HG03354 (cell line): Measurements from ENCODE around the gene CCNJL.
A peak's percentile ranks its signal among the peaks of the same experiment; 100 is the strongest.
"Not testable (repeated sequence)": the region's sequence is repeated elsewhere in the genome, so short reads cannot be mapped to it uniquely, and the experiment has no call there.

Experiments used
- ATAC-seq: cut with Tn5 transposase; IDR thresholded peaks from one replicate; pipeline ENCODE4 v1.9.1; 2021; ENCODE audit warnings: mild to moderate bottlenecking; ENCODE audit not compliant: unreplicated experiment, poor library complexity, severe bottlenecking

The CCNJL gene, protein sequence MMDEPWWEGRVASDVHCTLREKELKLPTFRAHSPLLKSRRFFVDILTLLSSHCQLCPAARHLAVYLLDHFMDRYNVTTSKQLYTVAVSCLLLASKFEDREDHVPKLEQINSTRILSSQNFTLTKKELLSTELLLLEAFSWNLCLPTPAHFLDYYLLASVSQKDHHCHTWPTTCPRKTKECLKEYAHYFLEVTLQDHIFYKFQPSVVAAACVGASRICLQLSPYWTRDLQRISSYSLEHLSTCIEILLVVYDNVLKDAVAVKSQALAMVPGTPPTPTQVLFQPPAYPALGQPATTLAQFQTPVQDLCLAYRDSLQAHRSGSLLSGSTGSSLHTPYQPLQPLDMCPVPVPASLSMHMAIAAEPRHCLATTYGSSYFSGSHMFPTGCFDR

DNA sequence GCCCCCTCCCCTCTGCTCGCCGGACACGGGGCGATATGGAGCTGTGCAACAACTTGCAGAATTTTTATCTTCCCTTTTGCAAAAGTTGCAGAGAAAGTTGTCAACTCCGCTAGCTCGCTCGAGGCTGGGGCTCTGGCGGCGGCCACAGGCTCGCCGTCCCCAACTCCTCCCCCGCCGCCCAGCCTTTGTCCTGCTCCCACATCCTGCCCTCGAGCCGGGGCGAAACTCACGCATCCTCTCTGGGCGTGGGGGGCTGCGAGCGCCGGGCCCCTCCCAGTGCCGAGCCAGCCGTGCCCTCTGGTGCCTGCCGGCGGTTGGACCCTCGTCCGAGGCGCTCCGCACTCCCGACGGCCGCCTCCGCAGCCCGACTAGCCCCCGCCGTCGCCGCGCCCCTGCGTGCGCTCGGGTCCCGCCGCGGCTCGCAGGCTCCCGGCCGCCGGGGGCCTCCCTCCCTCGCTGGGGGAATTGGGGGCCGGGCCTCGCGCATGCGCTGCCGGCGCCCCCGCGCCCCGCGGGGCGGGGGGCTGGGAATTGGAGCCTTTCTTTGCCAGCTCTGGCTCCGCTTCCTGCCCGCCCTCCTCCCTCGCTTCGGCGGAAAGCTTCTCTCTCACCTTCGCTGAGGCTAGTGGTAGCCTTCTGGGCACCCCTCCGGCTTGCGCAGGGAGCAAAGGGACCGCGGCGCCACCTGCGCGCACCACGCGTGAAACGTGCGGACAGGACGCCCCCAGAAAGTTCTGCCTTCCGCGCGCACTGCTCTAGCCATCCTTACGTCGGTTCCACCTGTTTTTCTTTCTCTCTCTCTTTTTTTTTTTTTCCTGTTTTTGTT, at the start of gene CCNJL:
Gene CCNJL, minus strand, starts transcription at position 431 of the 826 bp plus-strand sequence. CDS start 641 bp downstream, outside the sequence.
- ATAC-seq: peak; percentile 57

DNA sequence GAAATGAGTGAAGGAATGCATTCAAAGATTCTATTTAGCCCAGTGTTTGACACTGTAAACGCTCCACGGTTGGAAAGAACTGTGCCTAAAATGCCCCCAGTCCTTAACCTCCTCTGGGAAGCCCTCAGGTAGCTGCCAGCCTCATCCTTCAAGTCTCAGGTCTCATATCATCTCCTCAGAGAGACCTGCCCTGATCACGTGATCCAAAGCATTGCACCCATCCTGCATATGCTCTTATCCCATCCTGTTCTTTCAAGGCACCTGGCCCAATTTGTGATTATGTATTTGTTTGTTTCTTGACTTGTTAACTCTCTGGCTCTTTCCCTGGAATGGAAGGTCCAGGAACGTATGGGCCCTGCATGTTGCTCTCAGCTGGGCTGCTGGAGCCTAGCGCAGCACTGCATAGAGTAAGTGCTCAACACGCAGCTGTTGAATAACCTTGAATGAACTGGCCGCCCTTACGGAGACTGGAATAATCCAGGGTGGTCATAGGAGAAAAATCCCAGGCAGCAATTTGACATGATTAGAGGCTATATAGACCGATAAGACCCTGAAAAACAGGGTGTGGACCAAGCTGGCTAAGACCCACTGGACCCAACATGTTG, 49.4 kb upstream of the CCNJL start:
- ATAC-seq: no peak

DNA sequence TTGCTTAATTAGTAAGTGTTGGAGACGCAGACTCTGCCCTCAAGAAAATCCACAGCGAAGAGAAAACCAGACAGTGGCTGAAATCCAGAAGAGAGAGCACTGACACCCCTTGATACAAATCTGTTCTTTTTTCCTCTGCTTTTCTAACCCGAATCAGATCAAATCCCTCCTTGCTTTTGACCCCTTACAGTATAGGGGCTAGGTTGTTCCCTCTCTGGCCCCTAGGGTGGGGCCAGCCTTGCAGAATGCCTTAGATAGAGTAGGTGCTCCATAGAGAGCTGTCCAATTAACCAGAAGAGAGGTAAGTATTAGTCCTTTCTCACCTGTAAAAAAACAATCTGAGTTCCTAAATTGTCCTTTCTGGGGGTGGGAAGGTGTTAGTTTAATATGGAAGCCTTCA, 47.9 kb upstream of the CCNJL start:
- no peak for ATAC-seq

DNA sequence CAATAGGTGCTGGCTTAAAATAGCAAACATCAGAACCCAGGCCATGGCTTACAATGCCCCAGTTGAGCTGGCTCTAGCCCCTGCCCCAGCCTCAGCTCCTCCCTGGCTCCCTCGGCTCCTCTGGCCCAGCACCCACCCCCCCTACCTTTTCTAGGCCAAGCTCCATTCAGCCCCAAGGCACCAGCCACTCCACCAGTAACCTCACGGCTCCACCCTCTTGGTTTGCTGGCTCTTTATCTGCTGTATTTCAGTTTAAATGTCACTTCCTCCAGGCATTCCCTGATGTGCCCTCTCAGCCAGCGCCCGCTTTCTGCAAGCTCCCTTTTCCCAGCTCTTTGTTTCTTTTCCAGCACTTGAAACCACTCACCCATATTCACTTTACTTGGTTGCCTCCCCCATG, 47.5 kb upstream of the CCNJL start:
- no peak for ATAC-seq

DNA sequence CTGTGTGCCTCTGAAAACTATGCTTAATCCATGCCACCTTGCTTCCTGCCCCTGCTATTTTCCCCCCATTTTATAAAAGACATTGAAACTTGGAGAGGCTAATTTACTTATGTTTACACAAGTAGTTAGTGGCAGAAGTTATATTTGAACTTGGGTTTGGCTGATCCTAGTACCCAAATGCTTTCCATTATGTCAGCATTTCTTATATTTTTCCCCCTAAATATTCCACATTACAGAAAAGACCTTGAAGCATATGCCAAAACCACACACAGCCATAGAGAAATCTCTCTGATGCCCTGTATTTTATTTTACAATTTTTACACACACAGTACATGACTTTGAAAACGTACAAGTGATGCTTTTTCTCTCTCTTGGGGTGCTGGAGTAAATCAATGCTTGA, 46.9 kb upstream of the CCNJL start:
- no peak for ATAC-seq

DNA sequence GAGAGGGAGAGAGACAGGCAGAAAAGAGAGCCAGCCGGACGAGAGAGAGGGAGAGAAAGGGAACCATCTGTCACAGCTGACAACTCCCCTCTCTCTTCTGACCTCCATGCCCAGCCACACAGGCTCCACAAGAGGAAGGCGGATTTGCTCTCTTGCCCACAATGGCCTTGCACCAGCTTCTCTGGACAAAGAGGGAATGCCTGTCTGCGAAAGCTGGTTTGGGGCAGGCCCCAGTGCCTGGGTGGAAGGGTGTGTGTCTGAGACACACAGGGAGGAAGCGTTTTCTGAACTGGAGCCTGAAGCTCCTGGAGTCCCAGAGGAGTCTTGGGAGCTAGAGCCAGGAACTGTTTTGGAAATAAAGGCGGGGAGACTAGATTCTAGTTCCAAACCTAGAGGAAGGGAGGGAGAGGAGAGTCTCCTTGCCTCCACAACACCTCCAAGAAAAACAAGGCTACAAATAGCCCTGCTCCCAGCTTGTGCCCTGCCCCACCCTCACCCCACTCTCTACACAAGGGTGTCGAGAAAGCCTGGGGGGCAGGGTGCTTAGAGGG, 45.6 kb upstream of the CCNJL start:
- ATAC-seq: no peak

DNA sequence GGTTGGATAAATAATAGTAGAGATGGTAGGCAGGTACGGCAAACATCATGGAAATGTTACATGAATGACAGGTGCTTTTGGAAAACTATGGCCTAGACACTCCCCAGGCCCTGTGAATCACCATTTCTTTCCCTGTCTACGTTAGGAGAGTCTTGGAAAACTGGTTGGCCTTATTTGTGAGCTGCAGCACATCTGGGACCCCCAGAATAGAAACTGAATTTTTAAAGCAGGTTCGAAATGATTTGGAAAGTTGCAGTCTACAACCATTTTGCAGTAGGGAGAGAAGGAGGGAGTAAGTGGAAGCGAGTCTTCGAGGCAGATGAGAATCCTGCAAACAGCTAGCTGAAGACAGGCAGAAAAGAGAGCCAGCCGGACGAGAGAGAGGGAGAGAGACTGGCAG, 45.0 kb upstream of the CCNJL start:
- no peak for ATAC-seq

DNA sequence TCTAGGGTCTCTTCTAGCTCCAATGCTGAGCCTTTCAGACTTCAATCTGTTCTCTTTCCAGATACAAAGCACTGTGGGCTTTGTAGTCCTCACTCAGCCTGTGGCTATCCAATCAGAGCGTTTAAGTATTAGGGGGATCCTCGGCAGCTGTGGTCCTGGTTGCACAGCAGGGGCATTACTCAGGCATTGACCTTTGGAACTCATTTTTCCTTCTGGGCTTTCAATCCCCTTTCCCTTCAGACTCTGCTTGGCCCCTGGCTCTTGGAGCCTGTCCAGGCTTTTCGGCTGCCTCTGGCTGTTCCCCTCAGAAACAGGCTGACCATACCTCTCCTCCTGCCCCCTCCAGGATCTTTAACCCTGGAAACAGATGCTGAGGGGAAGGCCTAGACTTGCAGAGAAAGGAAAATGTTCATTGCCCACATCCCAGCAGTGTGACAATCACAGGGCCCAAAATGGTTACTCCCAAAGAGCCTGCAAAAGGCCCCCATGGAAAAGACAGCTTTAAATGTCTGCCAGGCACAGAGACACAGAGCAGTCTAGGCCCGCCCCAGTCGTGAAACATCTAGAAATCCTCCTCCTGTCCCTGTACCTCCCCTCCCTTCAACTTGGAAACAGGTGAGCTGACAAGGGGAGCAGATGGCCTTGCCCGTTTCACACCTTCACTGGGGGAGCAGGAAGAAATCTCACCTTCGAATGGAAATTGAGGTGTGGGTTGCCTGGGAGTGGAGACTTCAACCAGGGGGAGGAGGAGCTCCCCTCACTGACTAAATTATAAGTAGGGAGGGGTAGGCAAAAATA, 44.4 kb upstream of the CCNJL start:
- no peak for ATAC-seq

DNA sequence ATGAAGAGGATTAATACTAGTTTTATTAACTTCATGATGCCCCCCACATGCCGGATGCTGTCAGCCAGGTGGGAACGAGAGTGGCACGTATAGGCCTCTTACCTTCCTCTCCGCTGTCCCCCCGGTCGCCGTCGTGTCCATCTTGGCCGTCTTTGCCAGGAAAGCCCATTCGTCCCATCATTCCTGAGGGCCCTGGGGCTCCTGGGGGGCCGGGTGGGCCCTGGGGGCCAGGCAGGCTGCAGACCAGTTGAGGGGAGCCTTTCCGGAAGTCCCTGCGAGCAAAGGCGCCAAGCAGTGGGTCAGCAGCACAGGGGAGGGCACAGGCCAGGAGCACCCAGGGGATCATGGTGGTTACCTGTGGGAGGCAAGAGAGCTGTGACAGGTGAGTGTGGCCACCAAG, 42.3 kb upstream of the CCNJL start:
- no peak for ATAC-seq

DNA sequence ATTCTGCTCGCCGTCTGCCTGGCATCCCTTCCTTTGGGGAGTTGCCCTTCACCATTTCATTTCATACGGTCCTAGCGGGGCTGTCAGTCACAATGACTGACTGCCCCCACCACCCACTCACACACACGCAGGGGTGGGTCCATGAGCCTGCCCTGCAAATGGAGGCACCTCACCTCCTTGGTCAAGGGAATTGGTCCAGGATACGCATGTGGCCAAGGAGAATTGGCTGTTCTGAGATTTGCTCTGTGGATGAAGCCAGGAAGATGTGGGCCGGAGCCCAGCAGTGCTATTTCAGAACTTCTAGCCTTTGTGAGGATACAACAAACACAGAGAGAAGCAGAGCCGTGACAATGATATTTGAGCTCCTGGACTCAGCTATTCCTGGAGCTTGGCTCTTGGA, 41.0 kb upstream of the CCNJL start:
- no peak for ATAC-seq

DNA sequence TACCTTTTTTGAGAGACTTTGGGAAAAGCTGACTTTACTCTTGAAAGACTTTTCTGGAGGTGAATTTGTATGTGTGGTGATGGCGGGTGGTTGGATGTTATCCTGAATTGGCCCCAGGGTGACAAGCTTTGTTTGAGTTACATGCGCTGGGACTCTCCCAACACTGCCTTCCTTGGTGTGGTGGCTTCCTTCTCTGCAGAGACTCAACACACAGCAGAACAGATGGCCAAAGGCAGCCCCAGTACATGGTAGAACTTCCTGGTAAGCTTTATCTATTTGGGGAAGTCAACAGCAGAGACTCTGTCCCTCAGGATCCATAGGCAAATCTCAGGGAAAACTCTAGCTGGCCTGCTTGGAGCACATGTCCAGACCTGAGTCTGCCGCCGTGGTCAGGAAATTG, 39.9 kb upstream of the CCNJL start:
- no peak for ATAC-seq

DNA sequence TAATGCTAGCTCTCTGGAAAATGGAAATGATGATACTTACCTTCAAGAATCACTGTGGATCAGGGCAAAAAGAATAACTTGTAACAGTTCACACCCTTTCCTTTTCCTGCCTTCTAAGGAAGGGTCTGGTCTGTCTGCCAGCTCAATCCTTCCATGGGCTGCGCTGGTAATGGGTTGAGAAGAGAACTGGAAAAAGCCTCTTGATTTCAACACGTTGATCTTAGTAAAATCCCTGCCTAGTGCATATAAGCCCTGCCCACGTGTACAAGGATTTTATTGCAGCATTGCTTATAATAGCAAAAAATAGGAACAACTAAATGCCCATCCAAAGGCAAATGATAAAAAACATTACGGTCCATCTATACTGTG, 37.6 kb upstream of the CCNJL start:
- no peak for ATAC-seq

DNA sequence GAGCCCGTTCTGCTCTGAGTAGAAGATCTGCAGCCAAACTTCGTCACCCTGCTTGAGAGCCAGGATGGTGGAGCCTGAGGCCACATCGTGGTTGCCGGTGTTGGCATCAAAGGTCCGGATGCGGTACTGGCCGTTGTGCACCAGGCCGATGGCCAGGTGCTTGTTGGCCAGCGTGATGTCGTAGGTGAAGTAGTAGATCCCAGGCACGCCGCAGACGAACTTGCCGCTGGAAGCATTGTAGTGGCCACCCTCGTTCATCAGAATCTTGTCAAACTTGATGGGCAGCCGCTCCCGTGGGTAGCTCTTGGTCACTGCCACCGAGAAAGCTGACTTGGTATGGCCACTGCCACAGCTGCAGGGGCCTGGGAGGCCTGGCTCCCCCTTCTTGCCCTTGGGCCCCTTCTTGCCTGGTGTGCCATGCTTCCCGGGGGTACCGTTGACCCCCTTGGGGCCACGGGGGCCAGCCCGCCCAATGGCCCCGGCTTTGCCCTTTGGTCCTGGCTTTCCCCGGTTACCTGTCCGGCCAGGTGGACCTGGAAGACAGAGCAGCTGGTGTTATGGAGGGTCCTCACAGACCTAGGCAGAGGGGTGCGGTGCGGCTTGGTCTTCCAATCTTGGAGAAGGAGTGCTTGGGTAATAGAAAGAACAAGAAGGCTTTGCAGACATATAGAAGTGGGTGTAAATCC, 37.0 kb upstream of the CCNJL start:
- ATAC-seq: no peak

DNA sequence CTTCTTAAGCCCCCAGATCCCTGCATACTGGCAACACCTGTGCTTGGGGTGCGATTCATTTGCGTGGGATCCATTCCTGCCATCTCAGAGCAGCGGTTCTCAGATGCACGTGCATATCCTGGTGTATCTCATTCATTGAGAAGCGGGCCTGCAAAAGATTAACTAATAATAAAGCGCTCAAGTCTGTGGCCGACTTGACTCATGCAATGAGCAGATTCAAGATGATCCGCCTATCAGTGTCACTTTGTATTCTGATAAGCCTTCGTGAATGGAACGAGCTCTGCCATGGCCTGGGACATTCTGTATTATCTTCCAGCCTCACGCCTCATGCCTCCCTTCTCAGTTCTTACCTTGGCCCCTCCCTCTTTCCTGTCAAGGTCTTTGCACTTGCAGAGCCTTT, 35.7 kb upstream of the CCNJL start:
- no peak for ATAC-seq

DNA sequence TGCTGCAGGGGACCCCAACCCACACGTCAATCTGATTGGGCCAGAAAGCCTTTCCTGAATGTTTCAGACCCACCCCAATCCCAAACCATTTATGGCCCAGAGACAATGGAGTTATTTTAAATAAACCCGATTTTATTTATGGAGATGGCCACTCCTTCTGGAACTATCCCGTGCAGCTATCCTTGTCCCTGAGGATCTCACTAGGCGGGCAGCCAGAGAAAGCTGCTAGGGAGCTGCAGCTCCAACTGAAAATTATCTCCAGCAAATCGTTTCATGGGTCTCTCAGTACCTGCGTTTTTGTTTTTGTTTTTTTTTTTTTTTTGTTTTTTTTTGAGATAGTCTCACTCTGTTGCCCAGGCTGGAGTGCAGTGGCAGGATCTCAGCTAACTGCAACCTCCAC, 35.1 kb upstream of the CCNJL start:
- no peak for ATAC-seq

DNA sequence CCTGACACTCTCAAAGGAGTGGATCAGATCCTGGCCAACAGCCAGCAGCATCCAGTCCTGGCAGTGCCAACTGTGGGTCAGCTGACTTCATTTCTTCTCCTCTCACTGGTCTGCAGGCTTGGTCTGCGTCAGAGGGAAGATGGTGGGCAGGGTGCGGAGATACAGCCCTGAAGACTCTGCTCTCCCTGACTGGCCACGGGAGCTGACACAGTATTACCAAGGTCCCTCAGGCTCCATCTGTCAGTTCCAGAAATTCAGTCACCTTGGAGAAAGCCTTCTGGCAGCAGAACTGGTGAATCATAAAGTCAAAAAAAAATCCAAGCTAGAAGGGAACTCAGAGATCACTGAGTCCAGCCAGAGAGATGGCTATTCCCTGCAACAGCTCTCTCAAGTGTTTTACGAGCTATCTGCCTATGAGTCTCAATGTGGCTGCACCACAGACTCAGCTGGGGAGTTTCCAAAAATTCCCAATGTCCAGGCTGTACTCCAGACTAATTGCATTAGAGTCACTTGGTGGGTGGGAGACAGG, 30.1 kb upstream of the CCNJL start:
- ATAC-seq: no peak

DNA sequence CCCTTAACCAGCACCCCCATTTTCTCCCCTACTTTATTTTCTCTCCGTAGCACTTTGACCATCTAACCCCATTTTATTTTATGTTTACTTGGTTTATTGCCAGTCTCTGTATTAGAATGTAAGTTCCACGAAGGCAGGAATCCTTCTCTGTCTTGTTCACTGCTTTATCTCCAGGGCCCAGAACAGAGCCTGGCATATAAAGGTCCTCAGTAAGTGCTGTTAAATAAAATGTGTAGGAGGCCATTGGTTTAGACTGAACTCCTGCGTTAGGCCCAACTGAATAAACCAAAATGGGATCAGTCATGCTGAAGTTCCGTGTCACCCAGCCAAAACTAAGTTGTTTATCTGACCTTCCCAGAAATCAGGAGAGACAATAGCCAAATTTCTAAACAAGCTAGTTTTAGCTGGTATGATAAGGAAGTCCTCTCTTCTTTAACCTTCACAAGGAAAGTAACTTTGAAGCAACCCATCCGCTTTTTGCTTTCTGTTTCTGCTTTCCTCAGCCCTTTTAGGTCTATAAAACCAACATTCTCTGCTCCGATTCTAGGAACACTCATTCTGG, 29.0 kb upstream of the CCNJL start:
- ATAC-seq: no peak

DNA sequence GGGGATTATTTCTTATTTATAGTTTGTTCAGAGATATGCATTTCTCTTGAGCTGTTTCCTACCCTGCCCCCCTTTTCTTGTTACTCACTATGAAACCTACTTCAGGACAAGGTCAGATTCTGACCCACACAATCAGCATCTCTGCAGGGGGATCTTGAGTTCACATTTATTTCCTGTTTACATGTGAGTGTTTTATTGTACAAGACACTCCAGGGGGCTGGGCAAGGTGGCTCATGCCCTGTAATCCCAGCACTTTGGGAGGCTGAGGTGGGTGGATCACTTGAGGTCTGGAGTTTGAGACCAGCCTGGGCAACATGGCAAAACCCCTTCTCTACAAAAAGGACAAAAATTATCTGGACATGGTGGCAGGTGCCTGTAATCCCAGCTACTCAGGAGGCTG, 28.1 kb upstream of the CCNJL start:
- not testable (repeated sequence) for ATAC-seq
